T-helper 1 cell treated with Interleukin-12 subunit alpha and Interleukin-12 subunit beta and Interleukin-4 antibody, amounts not matched to agents 30 ng/mL and 1 ng/mL, for 36 hours (primary cell): ENCODE results near the gene SH2D6. TPM values are rescaled to one million over a fixed set of nuclear protein-coding genes. Genes with fewer than 3 reads are reported as not detected.

Experiments used
- intact Hi-C: fragments of 100-400 bp; cut with micrococcal nuclease; formaldehyde crosslinking; loops from one replicate; pipeline ENCODE4 v1.15.1; 2024
- total RNA-seq: library from RNA; stranded (reverse); gene quantifications from 2 replicates; pipeline ENCODE4 v1.2.3, GENCODE V29; 2022

SH2D6 gene
- total RNA-seq, 1 donor from 2014 or later = 0.74 TPM

DNA sequence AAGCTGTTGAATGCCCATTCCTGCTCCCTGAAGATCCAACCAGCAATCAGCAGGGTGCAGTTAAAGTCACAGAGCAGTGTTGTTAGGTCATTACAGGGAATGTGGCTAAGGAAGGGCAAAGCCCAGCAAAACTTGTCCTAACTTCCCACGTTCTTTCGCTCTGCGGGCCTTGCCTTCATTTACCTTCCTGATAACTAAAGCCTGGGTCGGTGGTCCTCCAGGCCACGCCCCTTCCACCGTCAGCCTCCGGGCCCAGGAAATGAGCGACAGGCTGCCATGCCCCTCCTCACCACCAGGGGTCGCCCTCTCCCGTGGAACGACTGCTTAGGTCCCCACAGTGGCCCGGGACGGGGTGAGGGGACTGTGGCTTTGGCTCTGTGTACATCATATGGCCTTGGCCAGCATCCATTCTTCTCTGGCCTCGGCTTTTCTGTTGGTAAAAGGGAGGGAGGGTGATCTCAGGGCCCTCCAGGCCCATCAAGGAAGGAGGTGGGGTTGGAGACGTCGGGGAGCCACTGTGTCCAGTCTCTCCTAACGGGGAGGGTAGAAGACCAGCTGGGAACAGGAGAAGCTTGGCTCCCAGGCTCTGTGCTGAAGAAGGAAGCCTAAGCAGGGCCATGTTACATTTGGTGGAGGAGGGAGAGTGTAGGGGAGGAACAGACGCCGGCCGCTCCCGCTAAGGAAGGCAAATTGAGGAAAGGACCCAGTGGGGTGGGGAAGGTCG lies 2.2 kb downstream of the SH2D6 start:
- intact Hi-C loops = loop anchor here (1.0 kb wide), 5 partner anchors 29 to 394 kb away; partner anchors contain the start of gene RNF181

DNA sequence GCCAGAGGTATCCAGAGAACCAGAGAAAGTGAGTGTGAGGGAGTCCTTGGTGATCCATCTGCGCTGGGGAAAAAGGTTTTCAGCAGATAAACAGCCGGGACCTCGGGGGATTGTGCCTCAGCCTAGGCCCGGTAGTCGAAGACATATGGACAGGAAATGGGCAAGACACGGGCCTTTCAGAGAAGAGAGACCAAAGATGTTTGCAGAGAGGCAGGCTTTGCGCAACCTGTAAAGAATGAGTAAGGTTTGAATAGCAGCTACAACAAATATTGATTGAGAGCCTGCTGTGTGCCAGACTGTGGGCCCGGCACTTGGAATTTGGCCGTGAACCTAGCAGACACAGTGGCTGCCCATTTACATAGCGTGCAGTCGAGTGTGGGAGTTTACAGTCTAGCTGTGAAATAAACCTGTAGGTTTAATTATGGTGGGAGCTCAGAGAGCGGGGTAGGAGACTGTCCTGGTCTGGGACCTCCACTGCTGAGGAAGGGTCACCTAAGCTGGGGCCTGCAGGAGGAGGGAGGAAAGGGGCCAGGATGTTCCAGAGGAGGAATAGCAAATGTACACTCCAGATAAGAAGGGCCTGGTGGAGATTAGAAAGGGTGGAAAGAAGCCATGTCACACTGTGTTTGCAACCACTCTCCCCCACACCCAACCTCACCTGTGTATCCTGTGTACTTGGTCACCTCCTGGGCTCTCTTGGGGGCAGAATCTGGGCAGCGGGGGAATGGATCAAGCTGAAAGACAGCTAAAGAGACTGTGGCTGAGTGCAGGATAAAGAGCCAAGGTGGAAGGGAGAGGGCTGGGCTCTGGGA lies 3.0 kb downstream of the SH2D6 start:
- intact Hi-C loops = no loop called here

DNA sequence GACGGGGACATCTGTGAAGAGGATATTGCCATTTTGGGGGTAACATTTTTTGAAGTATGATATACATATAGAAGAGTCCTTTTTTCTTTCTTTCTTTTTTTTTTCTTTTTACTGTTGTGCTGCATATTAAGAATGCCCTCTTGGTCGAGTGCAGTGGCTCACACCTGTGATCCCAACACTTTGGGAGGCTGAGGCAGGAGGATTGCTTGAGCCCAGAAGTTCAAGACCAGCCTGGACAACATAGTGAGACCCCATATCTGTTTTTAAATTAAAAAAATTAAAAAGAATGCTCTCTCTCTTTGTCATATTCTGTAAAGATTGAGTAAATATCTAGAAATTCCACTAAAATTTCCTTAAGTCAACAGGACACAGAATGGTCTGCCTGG lies 3.6 kb downstream of the SH2D6 start:
- intact Hi-C loops = no loop called here

DNA sequence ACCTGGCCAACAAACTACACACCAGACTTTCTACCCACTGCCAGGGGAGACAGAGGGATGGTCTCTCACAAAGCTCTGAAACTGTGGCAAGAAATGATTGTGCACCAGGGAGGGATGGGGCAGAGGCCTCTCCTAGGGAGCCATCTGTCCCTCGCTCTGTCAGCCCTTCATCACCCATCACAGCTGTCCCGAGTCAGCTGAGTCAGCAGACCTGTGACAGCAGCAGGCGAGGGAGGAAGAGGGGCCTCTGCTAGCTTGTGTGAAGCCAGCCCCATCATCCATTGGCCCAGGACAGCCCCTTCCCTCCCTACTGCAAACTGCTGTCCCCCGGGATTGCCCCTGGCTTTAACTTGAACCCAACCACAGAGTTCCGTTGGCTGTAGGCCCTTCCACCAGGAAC lies 5.0 kb downstream of the SH2D6 start:
- intact Hi-C loops = no loop called here

DNA sequence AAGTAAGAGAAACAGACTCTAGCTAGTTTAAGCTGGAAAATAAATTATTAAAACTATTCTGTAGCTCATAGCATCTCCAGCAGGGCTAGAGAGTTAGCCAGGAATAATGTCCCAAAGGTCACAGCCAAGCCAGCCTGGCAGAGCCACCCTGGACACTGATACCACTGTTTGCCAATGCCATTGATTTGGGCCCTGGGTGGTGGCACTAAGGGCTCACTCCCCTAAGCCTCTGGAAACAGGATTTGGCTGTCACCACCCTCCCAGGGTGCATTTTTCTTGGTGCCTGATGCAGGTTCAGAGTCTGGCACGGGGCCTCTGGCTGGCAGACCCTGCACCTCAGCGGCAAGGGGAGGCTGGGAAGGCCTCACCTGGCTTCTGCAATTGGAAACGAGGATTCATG lies 7.1 kb downstream of the SH2D6 start:
- intact Hi-C loops = no loop called here

DNA sequence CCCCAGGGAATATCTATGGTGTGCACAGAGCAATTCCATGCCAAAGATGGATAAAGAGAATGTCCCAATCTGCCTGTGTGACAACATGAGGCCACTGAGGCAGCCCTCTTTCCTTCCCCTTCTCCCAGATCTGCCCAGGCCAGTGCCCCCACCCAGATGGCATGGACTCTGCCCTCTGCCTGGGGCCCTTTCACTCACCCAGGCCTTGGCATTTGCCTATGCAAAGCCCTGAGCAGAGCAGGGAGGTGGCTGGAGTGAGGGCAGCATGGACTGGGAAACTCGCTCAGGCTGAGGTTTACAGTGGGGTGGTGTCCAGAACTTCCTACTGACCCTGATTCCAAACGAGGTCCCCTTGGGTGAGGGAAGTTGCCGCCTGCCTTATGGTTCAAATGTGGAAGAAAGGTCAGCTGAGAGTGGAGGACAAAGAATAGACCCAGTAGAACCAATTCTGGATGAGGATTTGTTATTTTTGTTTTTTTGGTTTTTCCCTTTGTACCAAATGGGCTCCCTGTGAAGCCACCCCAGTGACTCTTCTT lies 8.9 kb downstream of the SH2D6 start:
- intact Hi-C loops = no loop called here

DNA sequence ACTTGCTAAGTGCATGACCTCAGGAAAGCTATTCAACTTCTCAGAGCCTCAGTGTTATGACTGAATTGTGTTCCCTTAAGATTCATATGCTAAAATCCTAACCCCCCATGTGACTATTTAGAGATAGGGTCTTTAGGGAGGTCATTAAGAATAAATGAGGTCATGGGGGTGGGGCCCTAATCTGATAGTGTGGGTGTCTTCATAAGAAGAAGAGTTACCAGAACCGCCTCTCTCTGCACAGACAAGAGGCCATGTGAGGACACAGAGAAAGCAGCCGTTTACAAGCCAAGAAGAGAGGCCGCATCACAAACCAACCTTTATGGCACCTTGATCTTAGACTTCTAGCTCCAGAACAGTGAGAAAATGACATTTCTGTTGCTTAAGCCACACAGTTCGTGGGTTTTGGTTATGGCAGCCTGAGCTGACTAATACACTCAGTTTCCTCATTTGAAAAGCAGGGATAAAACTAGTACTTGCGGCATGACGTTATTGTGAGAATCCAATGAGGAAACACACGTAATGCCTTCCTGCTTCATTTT lies 9.9 kb downstream of the SH2D6 start:
- intact Hi-C loops = no loop called here

DNA sequence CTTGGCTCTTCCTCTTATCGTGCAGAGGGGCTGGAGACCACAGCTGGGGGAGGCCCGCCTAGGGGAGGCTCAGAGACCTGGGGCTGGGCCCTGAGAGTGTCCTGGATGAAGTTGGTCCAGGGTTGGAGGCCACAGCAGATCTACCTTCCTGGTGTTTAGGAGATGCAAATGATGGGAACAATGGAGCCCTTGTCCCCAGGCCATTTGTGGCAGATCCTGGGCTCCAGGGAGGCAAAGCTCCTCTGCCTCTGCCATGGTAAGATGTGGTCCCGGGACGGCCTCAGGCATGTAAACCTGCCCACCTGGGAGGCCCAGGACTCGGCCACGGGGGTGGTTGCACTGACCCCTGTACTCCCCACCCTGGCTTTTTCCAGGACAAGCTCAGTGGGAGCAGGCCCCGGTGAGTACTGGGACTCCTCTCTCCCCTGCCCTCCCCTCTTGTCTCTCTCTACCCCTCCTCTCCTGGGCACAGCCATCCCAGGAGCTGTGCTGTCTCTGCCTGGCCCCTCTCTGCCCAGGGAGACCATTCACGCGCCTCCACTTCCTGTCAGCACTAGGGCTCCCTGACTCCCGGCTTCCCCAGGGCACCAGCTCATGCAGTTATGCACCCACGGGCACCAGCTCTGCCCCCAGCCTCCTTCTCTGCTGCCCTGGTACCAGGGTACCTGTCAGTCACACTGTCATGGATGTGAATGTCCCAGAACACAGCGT lies 10.9 kb downstream of the SH2D6 start:
- intact Hi-C loops = no loop called here

DNA sequence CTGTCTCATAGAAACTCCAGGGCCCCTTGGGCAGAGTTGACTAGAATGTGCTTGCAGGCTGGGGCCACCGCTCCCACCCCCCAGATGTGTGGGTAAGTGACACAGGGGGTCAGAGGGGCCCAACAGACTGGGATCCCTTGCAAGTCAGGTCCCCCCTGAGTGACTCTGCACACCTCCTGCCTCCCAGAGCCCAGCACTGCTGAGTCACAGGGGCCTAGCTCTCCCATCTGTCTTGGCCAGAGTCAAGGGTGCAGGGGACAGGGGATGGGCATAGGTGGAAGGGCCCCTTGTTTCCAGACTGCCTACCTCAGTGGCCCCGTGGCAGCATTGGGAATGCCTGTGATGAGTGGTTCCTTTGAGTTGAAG lies 11.4 kb downstream of the SH2D6 start:
- intact Hi-C loops = no loop called here

DNA sequence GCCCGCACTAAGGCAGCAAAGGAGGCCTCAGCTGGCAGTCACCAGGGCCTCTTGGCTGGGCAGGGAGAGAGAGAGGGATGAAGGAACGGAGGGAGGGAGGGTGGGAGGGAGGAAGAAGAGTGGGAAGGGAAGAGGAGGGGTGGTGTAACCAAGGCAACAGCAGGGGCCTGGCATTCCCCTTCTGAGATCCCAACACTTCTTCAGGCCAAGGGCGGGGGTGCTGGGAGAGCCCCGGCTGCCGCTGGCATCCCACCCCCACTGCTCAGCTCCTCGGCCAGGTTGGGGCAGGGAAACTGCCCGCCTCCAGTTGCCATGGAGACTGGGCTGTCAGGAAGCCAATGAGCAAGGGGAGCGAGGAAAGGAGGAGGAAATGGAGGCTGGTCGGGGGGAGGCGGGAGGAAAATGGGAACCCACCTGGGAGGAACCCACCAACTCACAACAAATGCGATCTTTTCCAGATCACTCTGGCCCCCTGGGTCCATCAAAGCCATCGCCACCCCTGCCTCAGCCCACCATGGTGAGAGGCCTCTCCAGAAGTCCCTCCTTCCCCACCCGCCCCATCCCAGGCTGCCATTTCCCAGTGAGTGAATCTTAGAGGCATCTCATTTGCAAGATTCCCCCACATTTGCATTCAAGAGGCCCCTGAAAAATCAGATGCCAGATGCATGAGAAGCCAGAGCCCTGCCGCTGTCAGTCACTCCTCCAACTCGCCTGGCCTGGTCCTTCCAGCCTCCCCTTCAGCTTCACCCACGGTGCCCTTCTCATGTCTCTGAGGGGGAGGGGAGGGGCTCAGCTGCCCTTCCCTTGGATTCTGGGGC lies 12.4 kb downstream of the SH2D6 start:
- intact Hi-C loops = no loop called here

DNA sequence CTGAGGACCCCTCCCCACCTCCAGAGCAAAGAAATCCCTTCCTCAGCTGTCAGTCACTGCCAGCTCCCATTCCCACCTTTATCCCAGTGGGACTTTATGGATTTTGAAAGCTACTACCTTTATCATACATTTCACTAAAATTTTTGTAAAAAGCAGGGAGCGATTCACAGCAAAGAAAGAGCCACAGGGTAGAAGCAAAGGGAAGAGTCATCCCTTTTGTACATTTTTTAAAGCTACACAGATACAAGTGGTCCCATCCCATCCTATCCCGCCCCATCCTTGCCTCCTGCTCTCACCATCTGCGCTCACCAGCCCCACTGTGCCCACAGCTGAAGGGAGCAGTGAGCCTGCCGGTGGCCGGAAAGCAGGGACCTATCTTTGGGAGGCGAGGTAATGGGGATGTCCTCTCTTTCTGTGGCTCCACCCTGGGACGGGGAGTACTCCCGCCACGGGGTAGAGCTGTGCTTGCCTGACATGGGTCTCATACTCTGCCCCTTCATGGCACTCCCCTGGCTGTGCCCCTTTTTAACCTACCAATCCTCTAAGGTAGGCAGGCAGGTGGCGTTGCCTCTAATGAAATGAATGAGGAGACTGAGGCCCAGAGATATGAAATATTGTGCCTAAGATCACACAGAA lies 13.2 kb downstream of the SH2D6 start:
- intact Hi-C loops = no loop called here

DNA sequence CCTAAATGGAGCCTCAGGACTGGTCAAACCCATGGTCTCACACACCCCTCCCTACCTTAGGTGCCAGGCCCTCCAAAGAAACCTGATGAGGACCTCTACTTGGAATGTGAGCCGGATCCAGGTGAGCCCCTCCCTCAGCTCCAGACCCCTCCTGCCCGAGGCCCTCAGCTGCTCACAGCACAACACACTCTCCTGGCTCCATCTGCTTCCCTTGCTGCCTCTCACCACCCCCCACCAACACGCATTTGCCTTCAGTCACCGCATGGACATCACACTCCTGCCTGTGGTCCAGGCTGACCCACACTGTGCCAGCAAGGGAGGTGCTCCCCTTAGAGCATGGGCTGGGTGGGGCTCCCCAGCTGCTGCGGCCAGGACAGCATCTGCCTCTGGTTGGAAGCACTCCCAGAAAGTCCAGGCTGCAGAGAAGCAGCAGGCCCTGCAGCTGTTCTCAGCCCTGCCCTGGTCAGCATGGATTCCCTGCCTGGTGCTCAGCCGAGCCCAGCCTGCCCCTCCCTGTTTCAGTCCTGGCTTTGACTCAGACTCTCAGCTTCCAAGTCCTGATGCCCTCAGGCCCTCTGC lies 15.1 kb downstream of the SH2D6 start:
- intact Hi-C loops = no loop called here

DNA sequence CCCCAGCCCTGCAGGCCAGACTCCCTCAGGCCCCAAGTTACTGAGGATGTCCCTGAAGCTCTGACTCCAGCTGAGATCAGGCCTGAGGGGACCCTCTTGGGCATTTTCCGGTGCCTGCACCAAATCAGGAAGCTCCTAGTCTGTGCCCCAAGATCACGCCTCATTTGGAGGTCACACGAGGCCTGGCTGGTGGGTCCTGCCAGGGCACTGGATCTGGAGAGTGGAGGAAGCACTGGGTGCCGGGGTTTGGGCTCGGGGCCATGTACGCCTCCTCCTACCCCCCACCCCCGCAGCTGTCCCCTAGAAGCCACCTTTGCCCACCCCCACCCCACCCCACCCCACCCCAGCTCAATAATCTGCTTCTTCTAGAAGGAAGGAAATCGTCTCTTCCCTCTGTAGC lies 16.2 kb downstream of the SH2D6 start:
- intact Hi-C loops = loop anchor here (5.0 kb wide), 1 partner anchor 163 kb away; the partner anchor contains the start of gene RNF181

DNA sequence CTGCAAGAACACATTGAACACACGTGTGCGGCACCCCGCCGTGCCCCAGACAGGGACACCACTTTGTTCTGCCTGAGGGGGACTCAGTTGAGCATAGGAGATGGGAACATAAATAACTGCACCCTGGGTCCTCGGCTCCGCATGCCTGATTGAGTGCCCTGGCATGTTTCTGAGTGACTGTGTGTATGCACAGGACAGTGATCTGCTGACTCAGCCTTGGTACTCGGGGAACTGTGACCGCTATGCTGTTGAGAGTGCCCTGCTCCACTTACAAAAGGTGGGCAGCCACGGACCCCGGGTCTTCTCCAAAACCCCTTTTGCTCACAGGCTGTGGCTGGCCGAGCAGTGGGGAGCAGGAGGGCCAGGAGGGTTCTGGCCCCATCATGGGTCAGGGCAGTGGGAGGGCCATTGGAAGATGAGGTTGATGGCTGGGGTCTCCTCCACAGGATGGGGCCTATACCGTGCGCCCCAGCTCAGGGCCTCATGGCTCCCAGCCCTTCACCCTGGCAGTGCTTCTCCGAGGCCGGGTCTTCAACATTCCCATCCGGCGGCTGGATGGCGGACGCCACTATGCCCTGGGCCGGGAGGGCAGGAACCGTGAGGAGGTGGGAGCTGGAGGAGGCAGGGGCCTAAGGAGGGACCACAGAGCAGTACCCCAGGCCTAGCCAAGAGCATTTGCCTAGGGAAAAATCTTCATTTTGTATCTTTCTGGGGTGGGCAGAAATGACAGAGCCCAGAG lies 16.9 kb downstream of the SH2D6 start:
- intact Hi-C loops = loop anchor here (5.0 kb wide), 1 partner anchor 162 kb away; the partner anchor contains the start of gene RNF181

DNA sequence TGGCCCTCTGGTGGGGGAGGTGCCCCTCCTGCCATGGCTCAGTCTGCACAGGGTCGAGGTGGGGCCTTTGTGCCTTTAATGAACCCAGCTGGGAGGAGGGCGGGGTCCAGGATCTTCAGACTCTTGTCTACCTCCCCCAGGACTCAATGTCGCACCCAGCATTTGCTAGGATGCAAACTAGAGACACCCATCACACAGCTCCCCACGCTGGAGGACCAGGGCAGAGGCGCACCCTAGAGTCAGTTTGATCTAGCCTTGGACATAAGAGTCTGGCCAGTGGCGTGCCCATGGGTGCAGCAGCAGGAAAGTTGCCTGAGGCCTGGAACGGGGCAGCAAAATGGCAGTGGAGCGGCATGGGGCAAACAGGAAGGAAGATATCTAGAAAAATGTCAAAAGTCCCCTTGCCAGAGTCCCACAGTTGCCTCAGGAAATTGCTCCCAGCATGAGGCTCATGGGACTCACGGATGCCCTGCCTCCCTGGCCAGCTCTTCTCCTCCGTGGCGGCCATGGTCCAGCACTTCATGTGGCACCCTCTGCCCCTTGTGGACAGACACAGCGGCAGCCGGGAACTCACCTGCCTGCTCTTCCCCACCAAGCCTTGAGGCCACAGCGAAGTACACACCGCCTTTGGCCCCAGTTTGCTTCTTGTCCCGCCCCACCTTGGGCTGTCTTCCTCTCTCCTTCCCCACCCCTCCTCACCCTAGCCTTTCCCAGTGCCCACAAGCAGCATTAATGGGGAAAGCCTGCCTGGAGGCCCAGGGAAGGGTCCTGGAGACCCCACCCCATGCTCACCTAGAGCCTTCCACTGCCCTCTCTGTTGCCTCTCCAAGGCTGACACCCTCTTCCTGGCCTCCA lies 17.7 kb downstream of the SH2D6 start:
- intact Hi-C loops = loop anchor here (5.0 kb wide), 1 partner anchor 161 kb away; the partner anchor contains the start of gene RNF181

DNA sequence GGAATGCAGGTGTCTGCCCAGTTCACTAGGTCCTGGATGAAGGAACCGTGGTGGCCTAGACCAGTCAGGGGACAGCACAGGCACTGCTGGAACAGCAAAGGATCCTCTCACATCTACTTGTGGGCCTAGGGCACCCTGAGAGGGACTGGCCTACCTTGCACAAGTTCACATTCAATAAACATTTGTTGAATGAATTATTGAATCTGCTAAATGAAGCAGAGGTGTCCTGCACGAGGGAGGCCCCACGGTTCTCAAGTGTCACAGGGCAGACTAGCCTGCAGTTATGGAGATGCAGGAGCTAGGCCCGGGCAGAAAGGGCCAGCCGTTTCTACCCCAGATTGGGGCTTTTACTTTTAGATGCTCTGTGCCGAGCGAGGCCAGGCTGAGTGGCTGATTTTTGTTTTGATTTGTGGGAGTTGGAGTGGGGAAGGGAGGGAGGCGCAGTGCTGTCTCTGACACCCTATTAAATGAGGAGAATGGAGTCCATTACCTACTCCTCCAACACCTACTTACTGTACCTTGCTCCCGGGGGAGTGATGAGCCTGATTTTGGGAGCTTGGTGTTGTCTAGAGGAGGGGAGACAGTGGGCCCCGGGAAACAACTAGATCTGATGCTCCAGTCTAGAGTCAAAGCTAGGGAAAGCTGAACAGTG lies 18.4 kb downstream of the SH2D6 start:
- intact Hi-C loops = loop anchor here (1.0 to 5.0 kb wide), 2 partner anchors 109 to 160 kb away; partner anchors contain the start of gene RNF181

DNA sequence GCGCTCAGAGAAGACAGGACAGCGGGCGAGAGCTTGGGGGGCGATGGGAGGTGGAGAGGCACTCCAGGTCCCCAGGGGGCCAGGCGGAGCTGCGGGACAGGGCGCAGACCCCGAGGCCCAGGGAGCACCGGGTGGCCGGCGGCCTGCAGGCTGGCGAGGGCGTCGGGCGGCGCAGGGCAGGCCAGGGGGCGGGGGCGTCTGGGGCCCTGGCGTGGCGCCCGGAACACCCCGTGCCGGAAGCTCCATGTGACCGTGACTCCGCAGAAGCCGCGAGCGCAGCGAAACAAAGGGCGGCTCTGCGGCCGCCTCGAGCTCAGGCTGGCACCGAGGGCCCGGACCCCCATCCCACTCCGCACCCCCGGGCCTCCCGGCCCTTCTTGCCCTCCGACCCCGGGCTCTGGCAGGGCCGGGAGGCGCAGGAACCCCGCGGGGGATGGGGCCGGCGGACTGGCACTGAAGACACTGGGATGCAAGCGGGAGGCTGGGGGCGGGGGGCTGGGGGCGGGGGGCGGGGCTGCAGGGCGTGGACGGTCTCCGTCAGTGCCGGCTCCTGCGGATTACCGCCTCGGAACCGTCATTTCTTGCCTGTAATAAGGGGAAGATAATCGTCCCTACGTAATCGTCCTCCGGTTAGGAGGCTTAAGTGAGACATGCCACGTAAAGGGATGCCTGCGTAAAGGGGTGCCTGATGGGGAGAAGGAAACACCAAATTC lies 19.1 kb downstream of the SH2D6 start:
- intact Hi-C loops = loop anchor here (1.0 to 5.0 kb wide), 5 partner anchors 19 to 160 kb away; partner anchors contain the start of genes ELMOD3, RETSAT, RNF181 and SH2D6
